HG02943 (cell line): ENCODE data around the gene GCNT2.
"Not testable (repeated sequence)": the region's sequence is repeated elsewhere in the genome, so short reads cannot be mapped to it uniquely, and the experiment has no call there.

Source experiments
- ATAC-seq: cut with Tn5 transposase; IDR thresholded peaks from one replicate; pipeline ENCODE4 v1.9.1; 2021; ENCODE audit warnings: mild to moderate bottlenecking, low read depth, moderate library complexity; ENCODE audit not compliant: unreplicated experiment

The GCNT2 gene

GRCh38 chr6:10599046-10599445, 77.9 kb downstream of the GCNT2 start:
- no peak for ATAC-seq

- ATAC-seq = not testable (repeated sequence)
Measured at GRCh38 chr6:10600681-10601080, 79.5 kb downstream of the GCNT2 start.

- no peak for ATAC-seq
Measured at GRCh38 chr6:10603219-10603618, 82.1 kb downstream of the GCNT2 start.

- ATAC-seq = no peak
Measured at GRCh38 chr6:10609038-10609437, 87.9 kb downstream of the GCNT2 start.

GRCh38 chr6:10610289-10610688, 89.1 kb downstream of the GCNT2 start:
- no peak for ATAC-seq

GRCh38 chr6:10612161-10612560, 91.0 kb downstream of the GCNT2 start:
- no peak for ATAC-seq

GRCh38 chr6:10613077-10613476, 91.9 kb downstream of the GCNT2 start:
- no peak for ATAC-seq

- no peak for ATAC-seq
Measured at GRCh38 chr6:10613723-10614122, 92.6 kb downstream of the GCNT2 start.

GRCh38 chr6:10615675-10616074, 94.5 kb downstream of the GCNT2 start:
- no peak for ATAC-seq

- not testable (repeated sequence) for ATAC-seq
Measured at GRCh38 chr6:10616266-10616665, 95.1 kb downstream of the GCNT2 start.

GRCh38 chr6:10617008-10617696, 96.0 kb downstream of the GCNT2 start:
- no peak for ATAC-seq

- ATAC-seq = no peak
Measured at GRCh38 chr6:10618409-10618808, 97.3 kb downstream of the GCNT2 start.

GRCh38 chr6:10621213-10621612, 100.1 kb downstream of the GCNT2 start:
- ATAC-seq = no peak

GRCh38 chr6:10621847-10622246, 100.7 kb downstream of the GCNT2 start:
- no peak for ATAC-seq

- ATAC-seq = no peak
Measured at GRCh38 chr6:10624836-10625235, 103.7 kb downstream of the GCNT2 start.

- no peak for ATAC-seq
Measured at GRCh38 chr6:10626154-10626741, 105.1 kb downstream of the GCNT2 start.

GRCh38 chr6:10627800-10628199, 106.6 kb downstream of the GCNT2 start:
- no peak for ATAC-seq

- no peak for ATAC-seq
Measured at GRCh38 chr6:10630178-10630577, 109.0 kb downstream of the GCNT2 start.

- ATAC-seq = peak; percentile 90
Measured at GRCh38 chr6:10633216-10633615, 112.1 kb downstream of the GCNT2 start.

GRCh38 chr6:10640412-10640811, 119.3 kb downstream of the GCNT2 start:
- no peak for ATAC-seq

- ATAC-seq = no peak
Measured at GRCh38 chr6:10641528-10641927, 120.4 kb downstream of the GCNT2 start.

GRCh38 chr6:10643201-10643651, 122.1 kb downstream of the GCNT2 start:
- ATAC-seq = no peak
